CD14-positive monocyte (primary cell): Measurements from ENCODE around the gene DRC7. TPM values are rescaled to one million over a fixed set of nuclear protein-coding genes. Genes with fewer than 3 reads are reported as not detected.

Experiments
- DNase-seq, 3 donors: peaks; one replicate each; pipeline ENCODE4 v3.0.0-alpha.2; 2011 to 2022
- H2AFZ ChIP-seq: 2 replicates; pipeline ENCODE4 v1.6.0; 2012; ENCODE audit warnings: mild to moderate bottlenecking, low read depth, low read length, inconsistent platforms; ENCODE audit not compliant: insufficient read depth, poor library complexity, severe bottlenecking
- H3K27ac ChIP-seq, 2 donors: 1 replicate in 1 of 2; 2 replicates in 1 of 2; pipeline ENCODE4 v1.5.1; 2012 to 2013; ENCODE audit warnings: low read length in 2 of 2, control low read depth in 1 of 2, inconsistent platforms in 1 of 2, low read depth in 1 of 2, mild to moderate bottlenecking in 1 of 2
- H3K27me3 ChIP-seq, 2 donors: one replicate each; pipeline versions ENCODE4 v1.6.0 to v1.6.1; 2011 to 2013; ENCODE audit warnings: low read length in 2 of 2; ENCODE audit not compliant: control insufficient read depth in 2 of 2, insufficient read depth in 2 of 2
- H3K36me3 ChIP-seq, 2 donors: replicated peaks in 1 of 2; 1 replicate in 1 of 2; 2 replicates in 1 of 2; pipeline versions ENCODE4 v1.5.1 to v1.6.1; 2012 to 2013; ENCODE audit warnings: low read length in 2 of 2, control low read depth in 1 of 2, inconsistent platforms in 1 of 2, mild to moderate bottlenecking in 1 of 2; ENCODE audit not compliant: insufficient read depth in 2 of 2, control insufficient read depth in 1 of 2
- H3K4me1 ChIP-seq, 2 donors: 1 replicate in 1 of 2; 2 replicates in 1 of 2; pipeline versions ENCODE4 v1.5.1 to v1.6.1; 2012 to 2013; ENCODE audit warnings: low read length in 2 of 2, control low read depth in 1 of 2, inconsistent platforms in 1 of 2, mild to moderate bottlenecking in 1 of 2, moderate library complexity in 1 of 2; ENCODE audit not compliant: insufficient read depth in 2 of 2, control insufficient read depth in 1 of 2
- H3K4me2 ChIP-seq: replicated peaks from 2 replicates; pipeline ENCODE3; 2012; ENCODE audit warnings: low read length, moderate library complexity, mild to moderate bottlenecking; ENCODE audit not compliant: poor library complexity, severe bottlenecking; ENCODE audit errors: extremely low read depth
- H3K4me3 ChIP-seq, 3 experiments: fragments of 200-600 bp in 1 of 3; sonication (generic) in 1 of 3; replicated peaks in 1 of 3; 1 replicate in 2 of 3; 2 replicates in 1 of 3; pipeline ENCODE4 v1.5.1; 2011 to 2013; ENCODE audit warnings: low read length in 3 of 3, mild to moderate bottlenecking in 3 of 3, control low read depth in 2 of 3, low read depth in 2 of 3, inconsistent platforms in 1 of 3, moderate library complexity in 1 of 3
- H3K79me2 ChIP-seq: 2 replicates; pipeline ENCODE4 v1.6.0; 2012; ENCODE audit warnings: mild to moderate bottlenecking, control low read depth, inconsistent platforms, low read length, moderate library complexity; ENCODE audit not compliant: insufficient read depth
- H3K9ac ChIP-seq: 2 replicates; pipeline ENCODE4 v1.6.0; 2017; ENCODE audit warnings: low read length, mild to moderate bottlenecking; ENCODE audit not compliant: insufficient read depth, poor library complexity, severe bottlenecking
- H3K9me3 ChIP-seq, 2 donors: replicated peaks in 1 of 2; 1 replicate in 1 of 2; 2 replicates in 1 of 2; pipeline versions ENCODE4 v1.5.1 to v1.6.1; 2012 to 2013; ENCODE audit warnings: low read length in 2 of 2, control low read depth in 1 of 2; ENCODE audit not compliant: control insufficient read depth in 1 of 2, insufficient read depth in 1 of 2
- H4K20me1 ChIP-seq: 2 replicates; pipeline ENCODE4 v1.6.0; 2012; ENCODE audit warnings: mild to moderate bottlenecking, low read length, control low read depth, moderate library complexity; ENCODE audit not compliant: insufficient read depth
- H3K27ac Mint-ChIP-seq, 7 donors: one replicate each; pipeline ENCODE4 v1.8.0; 2020; ENCODE audit warnings: mild to moderate bottlenecking in 7 of 7, mixed read lengths in 7 of 7, moderate library complexity in 6 of 7, inconsistent platforms in 2 of 7
- H3K27me3 Mint-ChIP-seq, 3 donors: one replicate each; pipeline ENCODE4 v1.8.0; 2021 to 2022; ENCODE audit warnings: low read depth in 3 of 3, mild to moderate bottlenecking in 3 of 3, mixed read lengths in 3 of 3, moderate library complexity in 3 of 3, inconsistent platforms in 1 of 3
- H3K36me3 Mint-ChIP-seq, 2 donors: one replicate each; pipeline ENCODE4 v1.8.0; 2020; ENCODE audit warnings: mixed read lengths in 2 of 2, inconsistent platforms in 1 of 2, mild to moderate bottlenecking in 1 of 2
- H3K4me1 Mint-ChIP-seq: one replicate; pipeline ENCODE4 v1.8.0; 2020; ENCODE audit warnings: mild to moderate bottlenecking, mixed read lengths
- H3K4me3 Mint-ChIP-seq, 2 donors: one replicate each; pipeline ENCODE4 v1.8.0; 2020; ENCODE audit warnings: mild to moderate bottlenecking in 2 of 2, mixed read lengths in 2 of 2, moderate library complexity in 1 of 2
- H3K9me3 Mint-ChIP-seq, 7 donors: one replicate each; pipeline ENCODE4 v1.8.0; 2020 to 2022; ENCODE audit warnings: mixed read lengths in 7 of 7, mild to moderate bottlenecking in 6 of 7, moderate library complexity in 6 of 7, inconsistent platforms in 2 of 7
- WGBS: methylation state at CpG from one replicate; pipeline ENCODE4 v1.1.5; 2013; ENCODE audit warnings: missing lambda C conversion rate; ENCODE audit not compliant: insufficient coverage; 5-methylcytosine and 5-hydroxymethylcytosine counted together
- intact Hi-C, 2 donors: fragments of 100-400 bp; cut with micrococcal nuclease; formaldehyde crosslinking; loops; one replicate each; pipeline versions ENCODE4 v1.15.0 to v1.15.1; 2023
- polyA plus RNA-seq, 3 donors: library from polyadenylated mRNA; depleted of rRNA in 1 of 3; unstranded in 2 of 3; stranded (reverse) in 1 of 3; fragments of 300-500 nt in 2 of 3; fragments of >200 nt in 1 of 3; fragmentation: Illumina TruSeq in 2 of 3; gene quantifications; 1 replicate in 2 of 3; 2 replicates in 1 of 3; pipeline ENCODE4 v1.2.3, GENCODE V29; 2012 to 2021
- TF ChIP-seq, protein P1 (sequence below): fragments of 200-600 bp; IDR thresholded peaks from one replicate; pipeline ENCODE4 v1.8.0; 2022; ENCODE audit warnings: antibody characterized with exemption, mild to moderate bottlenecking

The DRC7 gene
- polyA plus RNA-seq, 3 donors: 0.11 to 0.41 TPM; not detected in 1

DNA sequence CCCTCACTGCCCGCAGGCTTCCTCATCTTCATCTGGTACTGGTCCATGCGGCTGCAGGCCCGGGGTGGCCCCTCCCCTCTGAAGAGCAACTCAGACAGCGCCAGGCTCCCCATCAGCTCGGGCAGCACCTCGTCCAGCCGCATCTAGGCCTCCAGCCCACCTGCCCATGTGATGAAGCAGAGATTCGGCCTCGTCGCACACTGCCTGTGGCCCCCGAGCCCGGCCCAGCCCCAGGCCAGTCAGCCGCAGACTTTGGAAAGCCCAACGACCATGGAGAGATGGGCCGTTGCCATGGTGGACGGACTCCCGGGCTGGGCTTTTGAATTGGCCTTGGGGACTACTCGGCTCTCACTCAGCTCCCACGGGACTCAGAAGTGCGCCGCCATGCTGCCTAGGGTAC lies 31.2 kb upstream of the DRC7 start:
- H2AFZ ChIP-seq: no peak overlapping the region
- no peaks in the 10 kb centered on the region for H4K20me1 ChIP-seq
- no peak overlapping the region for H3K4me3 ChIP-seq
- no peak overlapping the region for H3K9ac ChIP-seq
- H3K4me1 ChIP-seq: peaks cover 18 to 20% of the 10 kb centered on the region in 2 donors
- H3K27me3 ChIP-seq: no peaks in the 10 kb centered on the region
- H3K9me3 ChIP-seq: no peaks in the 10 kb centered on the region
- WGBS: 86% methylated on average over 20 of the region's 21 CpGs
- intact Hi-C loops: loop anchor here in 1 of 2 donors (5.0 kb wide), 2 partner anchors 34 to 59 kb away; no protein-coding TSS in a partner anchor
- H3K27me3 Mint-ChIP-seq: peaks cover 1 to 4% (median 3%) of the 10 kb centered on the region in 3 donors
- no peak overlapping the region for H3K27ac ChIP-seq
- DNase-seq: no peak
- H3K4me1 Mint-ChIP-seq: peaks cover 32% of the 10 kb centered on the region
- H3K4me2 ChIP-seq: no peak overlapping the region
- H3K9me3 Mint-ChIP-seq: peaks cover 0 to 2% (median 0%) of the 10 kb centered on the region in 7 donors
- peak overlapping the region in 1 of 7 donors; percentile 90 for H3K27ac Mint-ChIP-seq
- H3K36me3 ChIP-seq: no peaks in the 10 kb centered on the region
- H3K4me3 Mint-ChIP-seq: no peak overlapping the region
- H3K79me2 ChIP-seq: no peaks in the 10 kb centered on the region
- no peaks in the 10 kb centered on the region for H3K36me3 Mint-ChIP-seq
- TF ChIP-seq, protein P1, sequence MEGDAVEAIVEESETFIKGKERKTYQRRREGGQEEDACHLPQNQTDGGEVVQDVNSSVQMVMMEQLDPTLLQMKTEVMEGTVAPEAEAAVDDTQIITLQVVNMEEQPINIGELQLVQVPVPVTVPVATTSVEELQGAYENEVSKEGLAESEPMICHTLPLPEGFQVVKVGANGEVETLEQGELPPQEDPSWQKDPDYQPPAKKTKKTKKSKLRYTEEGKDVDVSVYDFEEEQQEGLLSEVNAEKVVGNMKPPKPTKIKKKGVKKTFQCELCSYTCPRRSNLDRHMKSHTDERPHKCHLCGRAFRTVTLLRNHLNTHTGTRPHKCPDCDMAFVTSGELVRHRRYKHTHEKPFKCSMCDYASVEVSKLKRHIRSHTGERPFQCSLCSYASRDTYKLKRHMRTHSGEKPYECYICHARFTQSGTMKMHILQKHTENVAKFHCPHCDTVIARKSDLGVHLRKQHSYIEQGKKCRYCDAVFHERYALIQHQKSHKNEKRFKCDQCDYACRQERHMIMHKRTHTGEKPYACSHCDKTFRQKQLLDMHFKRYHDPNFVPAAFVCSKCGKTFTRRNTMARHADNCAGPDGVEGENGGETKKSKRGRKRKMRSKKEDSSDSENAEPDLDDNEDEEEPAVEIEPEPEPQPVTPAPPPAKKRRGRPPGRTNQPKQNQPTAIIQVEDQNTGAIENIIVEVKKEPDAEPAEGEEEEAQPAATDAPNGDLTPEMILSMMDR: no peak

DNA sequence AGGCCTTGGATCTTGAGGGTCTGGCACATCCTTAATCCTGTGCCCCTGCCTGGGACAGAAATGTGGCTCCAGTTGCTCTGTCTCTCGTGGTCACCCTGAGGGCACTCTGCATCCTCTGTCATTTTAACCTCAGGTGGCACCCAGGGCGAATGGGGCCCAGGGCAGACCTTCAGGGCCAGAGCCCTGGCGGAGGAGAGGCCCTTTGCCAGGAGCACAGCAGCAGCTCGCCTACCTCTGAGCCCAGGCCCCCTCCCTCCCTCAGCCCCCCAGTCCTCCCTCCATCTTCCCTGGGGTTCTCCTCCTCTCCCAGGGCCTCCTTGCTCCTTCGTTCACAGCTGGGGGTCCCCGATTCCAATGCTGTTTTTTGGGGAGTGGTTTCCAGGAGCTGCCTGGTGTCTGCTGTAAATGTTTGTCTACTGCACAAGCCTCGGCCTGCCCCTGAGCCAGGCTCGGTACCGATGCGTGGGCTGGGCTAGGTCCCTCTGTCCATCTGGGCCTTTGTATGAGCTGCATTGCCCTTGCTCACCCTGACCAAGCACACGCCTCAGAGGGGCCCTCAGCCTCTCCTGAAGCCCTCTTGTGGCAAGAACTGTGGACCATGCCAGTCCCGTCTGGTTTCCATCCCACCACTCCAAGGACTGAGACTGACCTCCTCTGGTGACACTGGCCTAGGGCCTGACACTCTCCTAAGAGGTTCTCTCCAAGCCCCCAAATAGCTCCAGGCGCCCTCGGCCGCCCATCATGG lies 30.5 kb upstream of the DRC7 start:
- Histone ChIP-seq H3K36me3 (no peaks in the 10 kb centered on the region), H3K4me3 (no peak overlapping the region), H3K79me2 (no peaks in the 10 kb centered on the region), H2AFZ (no peak overlapping the region), H3K4me2 (no peak overlapping the region), H4K20me1 (no peaks in the 10 kb centered on the region), H3K27ac (no peak overlapping the region), H3K9me3 (no peaks in the 10 kb centered on the region), H3K9ac (no peak overlapping the region), H3K27me3 (no peaks in the 10 kb centered on the region), H3K4me1 (peaks cover 25 to 27% of the 10 kb centered on the region in 2 donors)
- TF ChIP-seq, protein P1: no peak
- Mint-ChIP-seq H3K9me3 (peaks cover 0 to 2% (median 0%) of the 10 kb centered on the region in 7 donors), H3K4me1 (peaks cover 38% of the 10 kb centered on the region), H3K27me3 (peaks cover under 1 to 4% (median 3%) of the 10 kb centered on the region in 3 donors), H3K4me3 (no peak overlapping the region), H3K36me3 (peaks cover 4 to 6% of the 10 kb centered on the region in 2 donors), H3K27ac (peak overlapping the region in 6 of 7 donors; percentile 38 to 90 (median 70))
- DNase-seq: no peak
- intact Hi-C loops: loop anchor here in 1 of 2 donors (5.0 kb wide), 2 partner anchors 33 to 58 kb away; no protein-coding TSS in a partner anchor
- WGBS: 85% methylated on average over 12 of the region's 15 CpGs
